Fibroblast of skin of left quadriceps (primary cell): Measurements from ENCODE around the gene MMAB.

Source experiments
- DNase-seq, 2 experiments: peaks; one replicate each; pipeline ENCODE4 v3.0.0-alpha.2; 2013; ENCODE audit warnings: low read depth in 2 of 2

The MMAB gene

GRCh38 chr12:109573029-109573913, at the start of gene MMAB, which contains the start of gene MVK:
TSS of gene MMAB (minus strand) at chr12:109573504. CDS start at chr12:109573480, 24 bp downstream.
TSS of gene MVK (plus strand) at chr12:109573794. CDS start at chr12:109574823, 1,029 bp downstream.
- DNase-seq = peak; percentile 97 to 98

GRCh38 chr12:109621901-109622364, 48.6 kb upstream of the MMAB start:
- DNase-seq = no peak

GRCh38 chr12:109621211-109621694, 47.9 kb upstream of the MMAB start:
- DNase-seq = peak; percentile 45 to 57

GRCh38 chr12:109619002-109619604, 45.8 kb upstream of the MMAB start:
- no peak for DNase-seq

GRCh38 chr12:109618082-109618481, 44.8 kb upstream of the MMAB start:
- no peak for DNase-seq

GRCh38 chr12:109617491-109617890, 44.2 kb upstream of the MMAB start:
- no peak for DNase-seq

GRCh38 chr12:109615556-109616229, 42.4 kb upstream of the MMAB start:
- no peak for DNase-seq

GRCh38 chr12:109613649-109614455, 40.5 kb upstream of the MMAB start:
- DNase-seq = no peak

- DNase-seq = no peak
These were observed 39.7 kb upstream of the MMAB start for GRCh38 chr12:109612975-109613502.

GRCh38 chr12:109612003-109612402, 38.7 kb upstream of the MMAB start:
- no peak for DNase-seq

- no peak for DNase-seq
These were observed 37.9 kb upstream of the MMAB start for GRCh38 chr12:109611223-109611622.

GRCh38 chr12:109610523-109610922, 37.2 kb upstream of the MMAB start:
- no peak for DNase-seq

GRCh38 chr12:109609342-109609741, 36.0 kb upstream of the MMAB start:
- DNase-seq = no peak

- DNase-seq = no peak
These were observed 35.5 kb upstream of the MMAB start for GRCh38 chr12:109608793-109609192.

- no peak for DNase-seq
These were observed 35.0 kb upstream of the MMAB start for GRCh38 chr12:109608270-109608669.

- DNase-seq = no peak
These were observed 34.3 kb upstream of the MMAB start for GRCh38 chr12:109607618-109608017.

- DNase-seq = no peak
These were observed 33.2 kb upstream of the MMAB start for GRCh38 chr12:109606320-109607028.

- no peak for DNase-seq
These were observed 32.4 kb upstream of the MMAB start for GRCh38 chr12:109605599-109606228.

GRCh38 chr12:109605016-109605415, 31.7 kb upstream of the MMAB start:
- DNase-seq = no peak

GRCh38 chr12:109604132-109604585, 30.9 kb upstream of the MMAB start:
- DNase-seq = no peak
